Fibroblast of lung (primary cell): ENCODE measurements around the gene PFAS. TPM values are rescaled to one million over a fixed set of nuclear protein-coding genes. Genes with fewer than 3 reads are reported as not detected.
A peak's percentile ranks its signal among the peaks of the same experiment; 100 is the strongest.

Experiments
- DNase-seq, 2 donors: peaks; one replicate each; pipeline versions ENCODE4 v3.0.0 to v3.0.0-alpha.2; 2010; ENCODE audit warnings: low read depth in 2 of 2
- H2AFZ ChIP-seq: 2 replicates; pipeline ENCODE4 v1.5.1; 2012; ENCODE audit warnings: low read length, control low read depth, inconsistent platforms
- H3K27ac ChIP-seq: 2 replicates; pipeline ENCODE4 v1.5.1; 2011; ENCODE audit warnings: low read length, control low read depth; ENCODE audit not compliant: insufficient read depth
- H3K27me3 ChIP-seq: 2 replicates; pipeline ENCODE4 v1.5.1; 2011; ENCODE audit warnings: mild to moderate bottlenecking, low read length; ENCODE audit not compliant: control insufficient read depth, insufficient read depth
- H3K36me3 ChIP-seq: 2 replicates; pipeline ENCODE4 v1.5.1; 2011; ENCODE audit warnings: low read length; ENCODE audit not compliant: control insufficient read depth, insufficient read depth
- H3K4me1 ChIP-seq: 2 replicates; pipeline ENCODE4 v1.5.1; 2011; ENCODE audit warnings: low read length; ENCODE audit not compliant: control insufficient read depth, insufficient read depth; ENCODE audit errors: extremely low read depth
- H3K4me2 ChIP-seq: 2 replicates; pipeline ENCODE4 v1.5.1; 2011; ENCODE audit warnings: low read length, control low read depth; ENCODE audit not compliant: insufficient read depth; ENCODE audit errors: extremely low read depth
- H3K4me3 ChIP-seq, 4 experiments: fragments of 200-600 bp in 1 of 4; sonication (generic) in 1 of 4; replicated peaks in 1 of 4; 2 replicates each; pipeline ENCODE4 v1.5.1; 2011 to 2016; ENCODE audit warnings: low read length in 4 of 4, low read depth in 3 of 4, mild to moderate bottlenecking in 3 of 4, control low read depth in 2 of 4, inconsistent platforms in 1 of 4, mixed read lengths in 1 of 4; ENCODE audit not compliant: insufficient read depth in 1 of 4; ENCODE audit errors: control extremely low read depth in 1 of 4
- H3K79me2 ChIP-seq: 2 replicates; pipeline ENCODE4 v1.5.1; 2012; ENCODE audit warnings: mild to moderate bottlenecking, low read length, inconsistent platforms; ENCODE audit not compliant: control insufficient read depth, insufficient read depth
- H3K9ac ChIP-seq: 2 replicates; pipeline ENCODE4 v1.5.1; 2011; ENCODE audit warnings: mild to moderate bottlenecking, low read length, control low read depth; ENCODE audit not compliant: insufficient read depth
- H3K9me3 ChIP-seq: 2 replicates; pipeline ENCODE4 v1.5.1; 2012; ENCODE audit warnings: low read depth, low read length; ENCODE audit not compliant: control insufficient read depth, insufficient read depth
- H4K20me1 ChIP-seq: 2 replicates; pipeline ENCODE4 v1.5.1; 2011; ENCODE audit warnings: low read length; ENCODE audit not compliant: control insufficient read depth, insufficient read depth; ENCODE audit errors: extremely low read depth
- CTCF ChIP-seq, 2 donors: IDR thresholded peaks in 1 of 2; conservative IDR thresholded peaks in 1 of 2; 1 replicate in 1 of 2; 2 replicates in 1 of 2; pipeline ENCODE4 v1.5.1; 2011 to 2012; ENCODE audit warnings: low read length in 2 of 2, control low read depth in 1 of 2, inconsistent platforms in 1 of 2, low read depth in 1 of 2, mild to moderate bottlenecking in 1 of 2
- EZH2 ChIP-seq: IDR thresholded peaks from 2 replicates; pipeline ENCODE4 v1.5.1; 2012; ENCODE audit warnings: low read length, control low read depth, mild to moderate bottlenecking; ENCODE audit errors: missing control alignments
- polyA plus RNA-seq, 2 donors: library from polyadenylated mRNA; depleted of rRNA in 1 of 2; stranded (reverse) in 1 of 2; unstranded in 1 of 2; fragments of >200 nt; gene quantifications; 2 replicates each; pipeline ENCODE4 v1.2.1, GENCODE V29; 2011 to 2012; ENCODE audit warnings: missing spikeins in 1 of 2
- total RNA-seq: library from RNA; depleted of rRNA; stranded (reverse); fragments of >200 nt; gene quantifications from 2 replicates; pipeline ENCODE4 v1.2.1, GENCODE V29; 2014

Gene PFAS
- total and polyA plus RNA-seq, 2 donors (not counting 1 experiment from before 2014, with no cell fraction given): 9.4 to 9.8 TPM

GRCh38 chr17:8221663-8222379 is 27.3 kb upstream of the PFAS start:
- H3K4me2 ChIP-seq: peak overlapping the region; percentile 97
- H3K9me3 ChIP-seq: no peaks in the 10 kb centered on the region
- H4K20me1 ChIP-seq: no peaks in the 10 kb centered on the region
- no peaks in the 10 kb centered on the region for H3K79me2 ChIP-seq
- peak overlapping the region; percentile 91 for H3K27ac ChIP-seq
- peak overlapping the region; percentile 72 to 92 (median 83) for H3K4me3 ChIP-seq
- peak; percentile 86 to 93 for DNase-seq
- no peak for TF ChIP-seq EZH2
- no peak for TF ChIP-seq CTCF (conservative IDR thresholded peaks at IDR 0.05 in 1 of 2, IDR thresholded peaks at IDR 0.05 in 1 of 2; ENCODE audit: low read depth in 1 of 2, low read length in 2 of 2)
- no peaks in the 10 kb centered on the region for H3K36me3 ChIP-seq
- H3K4me1 ChIP-seq: peaks cover 3% of the 10 kb centered on the region
- peak overlapping the region; percentile 83 for H2AFZ ChIP-seq
- no peaks in the 10 kb centered on the region for H3K27me3 ChIP-seq
- peak overlapping the region; percentile 68 for H3K9ac ChIP-seq

GRCh38 chr17:8222380-8222629 is 26.8 kb upstream of the PFAS start:
- TF ChIP-seq CTCF (conservative IDR thresholded peaks at IDR 0.05 in 1 of 2, IDR thresholded peaks at IDR 0.05 in 1 of 2; ENCODE audit: low read depth in 1 of 2, low read length in 2 of 2) (no peak), EZH2 (no peak)
- Histone ChIP-seq H3K9me3 (no peaks in the 10 kb centered on the region), H3K79me2 (no peaks in the 10 kb centered on the region), H3K9ac (no peak overlapping the region), H3K4me1 (peaks cover 3% of the 10 kb centered on the region), H3K27me3 (no peaks in the 10 kb centered on the region), H4K20me1 (no peaks in the 10 kb centered on the region), H3K4me3 (peak overlapping the region; percentile 29 to 92 (median 83)), H3K4me2 (peak overlapping the region; percentile 79), H3K27ac (peak overlapping the region; percentile 91), H3K36me3 (peaks cover under 1% of the 10 kb centered on the region), H2AFZ (no peak overlapping the region)
- DNase-seq: no peak

DNA sequence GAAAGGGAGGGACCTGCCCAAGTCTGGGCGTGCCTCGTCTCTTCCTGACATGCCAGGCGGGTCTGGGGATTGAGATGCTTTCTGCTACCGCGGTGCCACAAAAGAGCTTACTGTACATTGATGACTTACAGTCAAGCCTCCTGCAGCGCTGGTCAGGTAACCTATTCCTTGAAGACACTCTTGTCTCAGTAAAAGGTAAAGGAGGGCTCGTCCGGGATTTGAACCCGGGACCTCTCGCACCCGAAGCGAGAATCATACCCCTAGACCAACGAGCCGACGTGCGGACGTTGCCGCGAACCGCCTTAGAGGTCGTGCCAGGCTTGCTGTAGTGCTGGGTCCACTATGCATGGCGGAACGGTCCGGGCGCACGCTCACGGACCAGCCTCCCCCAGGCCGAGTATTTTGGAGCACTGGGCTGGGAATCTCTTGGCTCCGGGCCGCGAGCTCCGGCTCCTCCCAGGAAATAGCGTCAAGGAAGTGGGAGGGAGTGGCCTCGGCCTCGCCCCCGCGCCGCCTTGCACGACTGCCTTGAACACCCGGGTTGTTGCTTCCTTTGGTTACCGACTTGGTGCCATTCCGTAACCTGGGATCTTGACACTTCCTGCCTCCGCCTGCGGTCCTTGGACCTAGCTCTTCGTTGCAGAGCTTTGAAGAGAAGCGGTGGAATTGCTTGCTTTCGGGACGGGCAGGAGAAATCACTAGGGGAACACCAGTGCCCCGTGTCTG is 26.3 kb upstream of the PFAS start:
- H3K9ac ChIP-seq: peak overlapping the region; percentile 64
- peaks cover 3% of the 10 kb centered on the region for H3K36me3 ChIP-seq
- no peaks in the 10 kb centered on the region for H3K27me3 ChIP-seq
- H3K4me3 ChIP-seq: peak overlapping the region; percentile 29 to 92 (median 83)
- H3K79me2 ChIP-seq: no peaks in the 10 kb centered on the region
- H3K9me3 ChIP-seq: no peaks in the 10 kb centered on the region
- no peaks in the 10 kb centered on the region for H4K20me1 ChIP-seq
- peak; percentile 92 to 95 for DNase-seq
- TF ChIP-seq CTCF (conservative IDR thresholded peaks at IDR 0.05 in 1 of 2, IDR thresholded peaks at IDR 0.05 in 1 of 2; ENCODE audit: low read depth in 1 of 2, low read length in 2 of 2) (no peak), EZH2 (no peak)
- peak overlapping the region; percentile 86 for H3K4me2 ChIP-seq
- H2AFZ ChIP-seq: peak overlapping the region; percentile 61
- H3K27ac ChIP-seq: peak overlapping the region; percentile 91
- peaks cover 3% of the 10 kb centered on the region for H3K4me1 ChIP-seq
